Measurements from ENCODE around the gene KIF19. TPM values are rescaled to one million over a fixed set of nuclear protein-coding genes. Genes with fewer than 3 reads are reported as not detected.

Gene KIF19
- total RNA-seq, 1 donor from 2014 or later = 0.13 TPM

GRCh38 chr17:74332763-74333283, 6.8 kb downstream of the KIF19 start:
- Mint-ChIP-seq H3K4me3 (no peak overlapping the region), H3K27me3 (ENCODE audit: insufficient read depth) (peaks cover 7% of the 10 kb centered on the region), H3K27ac (no peak overlapping the region), H3K36me3 (ENCODE audit: low read depth) (no peaks in the 10 kb centered on the region), H3K9me3 (no peaks in the 10 kb centered on the region), H3K4me1 (ENCODE audit: low read depth) (peaks cover 23% of the 10 kb centered on the region)
- intact Hi-C loops (cut with micrococcal nuclease) = no loop called here
- DNase-seq (ENCODE audit: low spot score) = no peak

DNA sequence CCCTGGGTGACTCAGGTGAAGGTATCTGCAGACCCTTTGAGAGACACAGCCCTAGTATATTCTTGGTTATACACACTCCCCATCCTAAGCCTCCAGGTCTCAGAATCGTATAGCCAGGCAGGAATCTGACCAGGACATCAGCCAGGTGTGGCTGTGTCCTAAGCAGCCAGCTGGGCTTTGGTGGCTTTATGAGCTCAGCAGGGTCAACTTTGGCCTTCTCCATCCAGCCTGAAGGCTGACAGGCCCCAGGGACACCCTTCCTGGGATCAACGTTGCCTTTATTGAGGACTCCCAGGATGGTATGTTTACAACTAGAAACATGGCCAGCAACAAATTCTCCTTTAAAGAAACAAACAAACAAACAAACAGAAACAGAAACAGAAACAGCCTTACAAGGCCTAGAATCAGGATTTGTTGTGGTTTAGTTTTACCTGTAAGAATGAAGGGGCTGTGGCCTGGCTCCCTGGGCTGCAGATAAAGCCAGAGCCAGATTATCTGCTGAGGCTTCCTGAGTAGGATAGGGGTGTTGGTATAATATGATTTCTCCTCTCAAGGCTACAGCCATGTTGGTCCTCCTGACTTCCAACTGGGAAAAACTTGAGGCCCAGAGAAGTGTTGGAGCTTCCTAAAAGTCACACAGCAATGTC, 8.5 kb downstream of the KIF19 start:
- H3K4me3 Mint-ChIP-seq = no peak overlapping the region
- no peak for DNase-seq (ENCODE audit: low spot score)
- H3K4me1 Mint-ChIP-seq (ENCODE audit: low read depth) = peaks cover 12% of the 10 kb centered on the region
- no peaks in the 10 kb centered on the region for H3K36me3 Mint-ChIP-seq (ENCODE audit: low read depth)
- H3K27me3 Mint-ChIP-seq (ENCODE audit: insufficient read depth) = peaks cover 4% of the 10 kb centered on the region
- intact Hi-C loops (cut with micrococcal nuclease) = no loop called here
- H3K9me3 Mint-ChIP-seq = no peaks in the 10 kb centered on the region
- H3K27ac Mint-ChIP-seq = no peak overlapping the region

- no peaks in the 10 kb centered on the region for H3K36me3 Mint-ChIP-seq (ENCODE audit: low read depth)
Measured at GRCh38 chr17:74335529-74336062, 9.6 kb downstream of the KIF19 start.

GRCh38 chr17:74336307-74336706, 10.3 kb downstream of the KIF19 start:
- Mint-ChIP-seq H3K27ac (no peak overlapping the region), H3K4me1 (ENCODE audit: low read depth) (peaks cover 8% of the 10 kb centered on the region), H3K36me3 (ENCODE audit: low read depth) (no peaks in the 10 kb centered on the region), H3K9me3 (no peaks in the 10 kb centered on the region), H3K4me3 (no peak overlapping the region), H3K27me3 (ENCODE audit: insufficient read depth) (peaks cover 2% of the 10 kb centered on the region)
- intact Hi-C loops (cut with micrococcal nuclease) = no loop called here
- DNase-seq (ENCODE audit: low spot score) = no peak

More at GRCh38 chr17:74335529-74336062, 9.6 kb downstream of the KIF19 start:
- H3K27ac Mint-ChIP-seq = no peak overlapping the region
- peaks cover 4% of the 10 kb centered on the region for H3K27me3 Mint-ChIP-seq (ENCODE audit: insufficient read depth)
- H3K9me3 Mint-ChIP-seq = no peaks in the 10 kb centered on the region
- H3K4me3 Mint-ChIP-seq = no peak overlapping the region
- peaks cover 8% of the 10 kb centered on the region for H3K4me1 Mint-ChIP-seq (ENCODE audit: low read depth)
- no peak for DNase-seq (ENCODE audit: low spot score)
- intact Hi-C loops (cut with micrococcal nuclease) = no loop called here

GRCh38 chr17:74337834-74338500, 11.9 kb downstream of the KIF19 start:
- H3K4me3 Mint-ChIP-seq = no peak overlapping the region

GRCh38 chr17:74339537-74340195, 13.6 kb downstream of the KIF19 start:
- DNase-seq (ENCODE audit: low spot score) = no peak
- H3K27ac Mint-ChIP-seq = no peak overlapping the region

More at GRCh38 chr17:74337834-74338500, 11.9 kb downstream of the KIF19 start:
- intact Hi-C loops (cut with micrococcal nuclease) = no loop called here
- no peak for DNase-seq (ENCODE audit: low spot score)
- no peaks in the 10 kb centered on the region for H3K36me3 Mint-ChIP-seq (ENCODE audit: low read depth)
- peaks cover 8% of the 10 kb centered on the region for H3K4me1 Mint-ChIP-seq (ENCODE audit: low read depth)
- no peaks in the 10 kb centered on the region for H3K9me3 Mint-ChIP-seq
- H3K27me3 Mint-ChIP-seq (ENCODE audit: insufficient read depth) = peaks cover 2% of the 10 kb centered on the region
- H3K27ac Mint-ChIP-seq = no peak overlapping the region

GRCh38 chr17:74340470-74341023, 14.5 kb downstream of the KIF19 start:
- no peaks in the 10 kb centered on the region for H3K4me1 Mint-ChIP-seq (ENCODE audit: low read depth)
- no peak for DNase-seq (ENCODE audit: low spot score)
- H3K9me3 Mint-ChIP-seq = no peaks in the 10 kb centered on the region
- H3K27ac Mint-ChIP-seq = no peak overlapping the region
- H3K4me3 Mint-ChIP-seq = no peak overlapping the region
- no peaks in the 10 kb centered on the region for H3K36me3 Mint-ChIP-seq (ENCODE audit: low read depth)
- intact Hi-C loops (cut with micrococcal nuclease) = no loop called here
- H3K27me3 Mint-ChIP-seq (ENCODE audit: insufficient read depth) = peaks cover 2% of the 10 kb centered on the region

More at GRCh38 chr17:74339537-74340195, 13.6 kb downstream of the KIF19 start:
- intact Hi-C loops (cut with micrococcal nuclease) = no loop called here
- Mint-ChIP-seq H3K27me3 (ENCODE audit: insufficient read depth) (peaks cover 2% of the 10 kb centered on the region), H3K9me3 (no peaks in the 10 kb centered on the region), H3K4me1 (ENCODE audit: low read depth) (peaks cover 4% of the 10 kb centered on the region), H3K36me3 (ENCODE audit: low read depth) (no peaks in the 10 kb centered on the region), H3K4me3 (no peak overlapping the region)

- Mint-ChIP-seq H3K4me1 (ENCODE audit: low read depth) (no peaks in the 10 kb centered on the region), H3K36me3 (ENCODE audit: low read depth) (no peaks in the 10 kb centered on the region), H3K27me3 (ENCODE audit: insufficient read depth) (no peaks in the 10 kb centered on the region), H3K27ac (no peak overlapping the region), H3K9me3 (no peaks in the 10 kb centered on the region), H3K4me3 (no peak overlapping the region)
- DNase-seq (ENCODE audit: low spot score) = no peak
- intact Hi-C loops (cut with micrococcal nuclease) = no loop called here
Measured at GRCh38 chr17:74342224-74342623, 16.2 kb downstream of the KIF19 start.

GRCh38 chr17:74343121-74343520, 17.1 kb downstream of the KIF19 start:
- intact Hi-C loops (cut with micrococcal nuclease) = no loop called here
- Mint-ChIP-seq H3K9me3 (no peaks in the 10 kb centered on the region), H3K4me1 (ENCODE audit: low read depth) (no peaks in the 10 kb centered on the region), H3K27me3 (ENCODE audit: insufficient read depth) (no peaks in the 10 kb centered on the region), H3K27ac (no peak overlapping the region), H3K36me3 (ENCODE audit: low read depth) (no peaks in the 10 kb centered on the region), H3K4me3 (no peak overlapping the region)
- DNase-seq (ENCODE audit: low spot score) = no peak

- DNase-seq (ENCODE audit: low spot score) = no peak
- Mint-ChIP-seq H3K36me3 (ENCODE audit: low read depth) (no peaks in the 10 kb centered on the region), H3K27me3 (ENCODE audit: insufficient read depth) (no peaks in the 10 kb centered on the region), H3K9me3 (no peaks in the 10 kb centered on the region), H3K27ac (no peak overlapping the region), H3K4me3 (no peak overlapping the region), H3K4me1 (ENCODE audit: low read depth) (no peaks in the 10 kb centered on the region)
- intact Hi-C loops (cut with micrococcal nuclease) = no loop called here
Measured at GRCh38 chr17:74343526-74344284, 17.7 kb downstream of the KIF19 start.

- intact Hi-C loops (cut with micrococcal nuclease) = no loop called here
- Mint-ChIP-seq H3K9me3 (no peaks in the 10 kb centered on the region), H3K27ac (no peak overlapping the region)
Measured at GRCh38 chr17:74344658-74345057, 18.6 kb downstream of the KIF19 start.

More at GRCh38 chr17:74344658-74345057, 18.6 kb downstream of the KIF19 start:
- no peak for DNase-seq (ENCODE audit: low spot score)
- no peak overlapping the region for H3K4me3 Mint-ChIP-seq
- no peaks in the 10 kb centered on the region for H3K4me1 Mint-ChIP-seq (ENCODE audit: low read depth)
- no peaks in the 10 kb centered on the region for H3K27me3 Mint-ChIP-seq (ENCODE audit: insufficient read depth)
- H3K36me3 Mint-ChIP-seq (ENCODE audit: low read depth) = no peaks in the 10 kb centered on the region
